Vein endothelial cell (primary cell): Measurements from ENCODE around the gene PILRB. TPM values are rescaled to one million over a fixed set of nuclear protein-coding genes. Genes with fewer than 3 reads are reported as not detected.

Experiments used
- small RNA-seq: library from RNA; depleted of rRNA; stranded (forward); fragments of <200 nt; gene quantifications from one replicate; pipeline ENCODE3, GENCODE V24; 2012
- total RNA-seq: library from RNA; depleted of rRNA; stranded (reverse); fragments of >200 nt; gene quantifications from 2 replicates; pipeline ENCODE4 v1.2.3, GENCODE V29; 2012

PILRB gene
- 15.7 and 24.2 TPM in 2 replicates for total RNA-seq

DNA sequence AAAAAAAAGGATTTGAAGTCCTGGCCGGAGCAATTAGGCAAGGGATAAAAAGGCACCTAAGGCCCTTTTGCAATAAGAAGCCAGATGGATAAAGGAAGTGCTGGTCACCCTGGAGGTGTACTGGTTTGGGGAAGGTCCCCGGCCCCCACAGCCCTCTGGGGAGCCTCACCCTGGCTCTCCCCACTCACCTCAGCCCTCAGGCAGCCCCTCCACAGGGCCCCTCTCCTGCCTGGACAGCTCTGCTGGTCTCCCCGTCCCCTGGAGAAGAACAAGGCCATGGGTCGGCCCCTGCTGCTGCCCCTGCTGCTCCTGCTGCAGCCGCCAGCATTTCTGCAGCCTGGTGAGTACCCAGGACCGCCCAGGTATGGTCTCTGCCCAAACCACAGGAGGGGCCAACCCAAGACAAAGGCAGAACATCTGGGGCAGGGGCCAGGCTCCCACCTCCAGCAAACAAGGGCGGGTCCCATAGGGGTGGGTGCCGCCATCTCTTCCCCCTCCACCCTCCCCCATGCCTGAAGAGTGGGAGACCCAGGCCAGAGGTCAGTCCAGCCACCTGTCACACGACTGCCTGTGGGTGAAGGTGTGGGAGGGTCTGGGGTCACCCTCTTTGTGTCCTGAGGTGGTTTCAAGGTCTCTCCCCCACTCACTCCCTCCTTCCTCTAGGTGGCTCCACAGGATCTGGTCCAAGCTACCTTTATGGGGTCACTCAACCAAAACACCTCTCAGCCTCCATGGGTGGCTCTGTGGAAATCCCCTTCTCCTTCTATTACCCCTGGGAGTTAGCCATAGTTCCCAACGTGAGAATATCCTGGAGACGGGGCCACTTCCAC is at the start of gene PILRB:
PILRB (plus strand) TSS at position 91 of the 830 bp plus-strand sequence; CDS start at position 277, 186 bp downstream.

DNA sequence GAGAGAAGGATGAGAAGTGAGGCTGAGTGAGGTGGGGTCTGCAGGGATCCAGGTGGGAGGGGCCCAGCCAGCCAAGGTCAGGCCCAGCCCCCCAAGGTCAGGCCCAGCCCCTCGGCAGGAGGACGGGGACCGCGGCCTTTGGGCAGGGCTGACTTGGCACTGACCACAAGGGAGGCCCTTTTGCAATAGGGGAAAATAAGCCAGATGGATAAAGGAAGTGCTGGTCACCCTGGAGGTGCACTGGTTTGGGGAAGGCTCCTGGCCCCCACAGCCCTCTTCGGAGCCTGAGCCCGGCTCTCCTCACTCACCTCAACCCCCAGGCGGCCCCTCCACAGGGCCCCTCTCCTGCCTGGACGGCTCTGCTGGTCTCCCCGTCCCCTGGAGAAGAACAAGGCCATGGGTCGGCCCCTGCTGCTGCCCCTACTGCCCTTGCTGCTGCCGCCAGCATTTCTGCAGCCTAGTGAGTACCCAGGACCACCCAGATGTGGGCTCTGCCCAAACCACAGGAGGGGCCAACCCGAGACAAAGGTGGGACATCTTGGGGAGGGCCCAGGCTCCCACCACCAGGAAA is 15.4 kb downstream of the PILRB start, which contains the start of gene PILRA:
PILRA (plus strand) TSS at position 227 of the 571 bp plus-strand sequence; CDS start at position 397, 170 bp downstream.

Small RNA genes within 50 kb of the gene (small RNA-seq; reads per million reads assigned to genes)
- gene RF00019, result not detected

Other genes starting within 250 kb of the PILRB start
- gene TAF6, start 238.8 kb upstream of the PILRB start, total RNA-seq, result 39.1 and 41.2 TPM in 2 replicates
- gene CNPY4, start 238.5 kb upstream of the PILRB start, total RNA-seq, result 28.1 and 28.4 TPM in 2 replicates
- 2.0 and 2.9 TPM in 2 replicates for gene MBLAC1, start 231.2 kb upstream of the PILRB start, total RNA-seq
- gene LAMTOR4, start 209.2 kb upstream of the PILRB start, total RNA-seq, result 91.1 and 93.3 TPM in 2 replicates
- 9.7 and 15.7 TPM in 2 replicates for gene TRAPPC14, start 199.4 kb upstream of the PILRB start, total RNA-seq
- 0.96 and 0.98 TPM in 2 replicates for gene GAL3ST4, start 189.5 kb upstream of the PILRB start, total RNA-seq
- gene GPC2, start 180.7 kb upstream of the PILRB start, total RNA-seq, result 5.3 and 6.5 TPM in 2 replicates
- 0.48 and 2.0 TPM in 2 replicates for gene STAG3, start 180.2 kb upstream of the PILRB start, total RNA-seq
- gene PVRIG, start 138.2 kb upstream of the PILRB start, total RNA-seq, result not detected in 2 replicates
- gene SPDYE3, start 50.4 kb upstream of the PILRB start, total RNA-seq, result not detected in 2 replicates
- 0.38 and 0.65 TPM in 2 replicates for gene PILRA, start 15.4 kb downstream of the PILRB start, total RNA-seq
- gene ZCWPW1, start 70.6 kb downstream of the PILRB start, total RNA-seq, result 0.29 and 0.98 TPM in 2 replicates
- gene MEPCE, start 71.7 kb downstream of the PILRB start, total RNA-seq, result 43.3 and 59.4 TPM in 2 replicates
- gene PPP1R35, start 78.4 kb downstream of the PILRB start, total RNA-seq, result 10.6 and 21.9 TPM in 2 replicates
- 0.33 and 0.48 TPM in 2 replicates for gene SPACDR, start 106.1 kb downstream of the PILRB start, total RNA-seq
- gene TSC22D4, start 121.1 kb downstream of the PILRB start, total RNA-seq, result 45.5 and 51.3 TPM in 2 replicates
- gene NYAP1, start 125.8 kb downstream of the PILRB start, total RNA-seq, result 4.0 and 4.6 TPM in 2 replicates
- gene AGFG2, start 181.1 kb downstream of the PILRB start, total RNA-seq, result 49.3 and 52.9 TPM in 2 replicates
- not detected in 2 replicates for gene SAP25, start 215.8 kb downstream of the PILRB start, total RNA-seq
- 21.2 and 24.6 TPM in 2 replicates for gene LRCH4, start 228.0 kb downstream of the PILRB start, total RNA-seq
- gene FBXO24, start 228.2 kb downstream of the PILRB start, total RNA-seq, result 0.19 and 0.65 TPM in 2 replicates
- gene PCOLCE, start 244.2 kb downstream of the PILRB start, total RNA-seq, result 0.38 and 1.6 TPM in 2 replicates